Stimulated activated CD4-positive, alpha-beta T cell treated with anti-CD3 and anti-CD28 coated beads, Interleukin-12 subunit alpha, Interleukin-12 subunit beta, amount 100 ng/mL, for 24 hours (primary cell): Measurements from ENCODE around the gene ZGRF1.
"Not testable (repeated sequence)": the region's sequence is repeated elsewhere in the genome, so short reads cannot be mapped to it uniquely, and the experiment has no call there.

Experiments used
- DNase-seq, 2 experiments: peaks; one replicate each; pipeline ENCODE4 v3.0.0-alpha.2; 2020; ENCODE audit warnings: low read depth in 2 of 2

ZGRF1 gene

DNA sequence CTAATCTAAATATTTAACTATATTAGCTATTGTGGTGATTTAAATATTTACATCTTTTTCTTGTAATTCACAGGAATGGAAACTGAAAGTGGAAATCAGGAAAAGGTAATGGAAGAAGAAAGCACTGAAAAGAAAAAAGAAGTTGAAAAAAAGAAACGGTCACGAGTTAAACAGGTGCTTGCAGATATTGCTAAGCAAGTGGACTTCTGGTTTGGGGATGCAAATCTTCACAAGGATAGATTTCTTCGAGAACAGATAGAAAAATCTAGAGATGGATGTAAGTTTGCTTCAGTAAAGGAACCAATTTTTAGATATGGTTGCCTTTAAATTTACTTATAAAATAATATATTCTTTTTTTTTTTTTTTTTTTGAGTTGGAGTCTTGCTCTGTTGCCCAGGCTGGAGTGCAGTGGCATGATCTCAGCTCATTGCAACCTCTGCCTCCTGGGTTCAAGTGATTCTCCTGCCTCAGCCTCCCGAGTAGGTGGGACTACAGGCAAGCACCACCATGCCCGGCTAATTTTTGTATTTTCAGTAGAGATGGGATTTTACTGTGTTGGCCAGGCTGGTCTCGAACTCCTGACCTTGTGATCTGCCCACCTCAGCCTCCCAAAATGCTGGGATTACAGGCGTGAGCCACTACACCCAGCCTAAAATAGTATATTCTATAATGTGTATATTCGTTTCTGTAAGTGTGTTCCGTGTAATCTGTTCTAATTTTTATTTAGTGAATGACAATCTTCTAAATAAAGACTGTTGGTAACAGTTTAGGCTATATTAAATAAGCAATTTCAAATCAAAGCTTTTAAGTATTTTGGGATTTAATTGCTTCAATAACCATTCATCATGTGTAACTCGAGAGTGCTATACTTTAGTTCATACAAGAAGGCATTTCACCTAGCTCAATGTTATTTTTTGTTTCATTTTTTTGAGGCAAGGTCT is 8.2 kb upstream of the ZGRF1 start:
- not testable (repeated sequence) for DNase-seq

DNA sequence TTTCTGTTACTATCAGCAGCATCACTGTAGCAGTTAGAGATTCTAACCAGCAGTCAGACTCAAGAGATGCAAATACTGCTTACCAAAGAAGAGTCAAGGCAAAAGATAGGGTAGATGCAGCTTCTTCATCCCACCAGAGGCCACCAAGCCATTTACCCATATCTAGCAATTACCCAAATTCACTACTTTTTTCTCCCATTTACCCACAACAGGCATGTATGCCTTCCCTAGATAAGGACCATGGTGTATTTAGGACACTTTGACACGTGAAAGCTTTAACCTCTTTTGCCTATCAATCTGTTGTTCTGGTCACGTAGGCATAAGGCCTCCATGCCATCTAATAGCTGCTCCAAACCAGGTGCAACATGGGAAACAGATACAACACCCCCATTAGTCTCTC is 5.8 kb upstream of the ZGRF1 start:
- DNase-seq = no peak

GRCh38 chr4:112637552-112637866 is 800 bp upstream of the ZGRF1 start:
- no peak for DNase-seq

GRCh38 chr4:112633477-112634235 is 3.1 kb downstream of the ZGRF1 start:
- no peak for DNase-seq

GRCh38 chr4:112626228-112626627 is 10.5 kb downstream of the ZGRF1 start:
- no peak for DNase-seq

- no peak for DNase-seq
Measured at GRCh38 chr4:112616984-112617383, 19.7 kb downstream of the ZGRF1 start.

GRCh38 chr4:112612814-112613213 is 23.9 kb downstream of the ZGRF1 start:
- DNase-seq = not testable (repeated sequence)

GRCh38 chr4:112604589-112604988 is 32.1 kb downstream of the ZGRF1 start:
- no peak for DNase-seq

DNA sequence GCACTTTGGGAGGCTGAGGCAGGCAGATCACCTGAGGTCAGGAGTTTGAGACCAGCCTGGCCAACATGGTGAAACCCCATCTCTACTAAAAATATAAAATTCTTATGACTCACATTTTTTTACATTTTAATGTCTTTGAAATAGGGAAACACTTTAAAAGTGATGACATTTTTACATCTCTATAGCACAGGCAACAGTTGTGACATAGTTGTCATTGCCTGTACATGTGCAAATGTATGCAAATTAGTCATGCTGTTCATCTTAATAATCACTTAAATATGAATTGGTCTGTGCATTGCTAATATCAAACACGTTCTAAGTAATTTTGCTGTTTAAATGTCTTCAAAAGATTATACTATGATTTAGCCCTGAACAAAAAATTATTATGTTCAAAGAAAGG is 41.7 kb downstream of the ZGRF1 start:
- DNase-seq = no peak

- no peak for DNase-seq
Measured at GRCh38 chr4:112593438-112594133, 43.1 kb downstream of the ZGRF1 start.

- DNase-seq = no peak
Measured at GRCh38 chr4:112592717-112593116, 44.0 kb downstream of the ZGRF1 start.

DNA sequence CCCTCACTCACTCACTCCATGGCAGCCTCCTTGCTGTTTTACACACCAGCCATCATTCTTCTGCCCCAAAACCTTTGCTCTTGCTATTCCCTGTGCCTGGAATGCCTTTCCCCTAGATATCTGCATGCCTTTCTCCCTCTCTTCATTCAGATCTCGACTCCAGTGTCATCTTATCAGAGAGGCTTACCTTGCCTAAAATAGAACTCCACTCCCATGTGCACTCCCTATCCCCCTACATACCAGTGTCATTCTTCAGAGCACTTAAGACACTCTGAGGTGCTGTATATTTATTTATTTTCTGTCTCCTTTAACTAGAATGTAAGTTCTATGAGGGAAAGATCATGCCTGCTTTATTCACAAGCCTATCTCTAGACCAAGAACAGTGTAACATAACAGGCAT is 45.1 kb downstream of the ZGRF1 start:
- DNase-seq = no peak

GRCh38 chr4:112589206-112589605 is 47.5 kb downstream of the ZGRF1 start:
- DNase-seq = no peak

DNA sequence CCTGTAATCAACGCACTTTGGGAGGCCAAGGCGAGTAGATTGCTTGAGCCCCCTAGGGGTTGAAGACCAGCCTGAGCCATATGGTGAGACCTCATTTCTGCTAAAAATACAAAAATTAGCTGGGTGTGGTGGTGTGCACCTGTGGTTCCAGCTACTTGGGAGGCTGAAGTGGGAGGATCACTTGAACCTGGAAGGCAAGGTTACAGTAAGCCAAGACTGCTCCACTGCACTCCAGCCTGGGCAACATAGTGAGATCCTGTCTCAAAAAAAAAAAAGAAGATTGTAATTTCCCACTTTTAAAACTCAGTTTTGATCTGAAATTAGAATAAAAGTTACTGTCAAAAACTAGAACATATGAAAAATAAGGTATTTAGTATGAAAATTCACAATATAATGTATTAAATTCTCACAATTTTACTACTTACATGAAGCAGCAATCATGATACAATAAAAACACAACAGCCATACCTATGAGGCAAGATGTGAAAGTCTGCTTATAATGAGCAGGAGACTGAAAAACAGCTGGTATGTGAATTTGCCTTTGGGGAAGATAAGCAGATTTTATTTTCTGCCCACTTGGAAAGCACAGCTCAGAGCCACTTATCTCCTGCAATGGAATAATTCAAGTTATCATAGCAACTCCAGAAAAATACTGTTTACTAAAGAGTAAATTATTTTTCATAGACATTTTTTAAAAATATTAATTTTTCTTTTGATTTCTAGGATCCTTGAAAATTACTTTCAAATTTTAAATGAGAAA is 50.6 kb downstream of the ZGRF1 start:
- DNase-seq = no peak

DNA sequence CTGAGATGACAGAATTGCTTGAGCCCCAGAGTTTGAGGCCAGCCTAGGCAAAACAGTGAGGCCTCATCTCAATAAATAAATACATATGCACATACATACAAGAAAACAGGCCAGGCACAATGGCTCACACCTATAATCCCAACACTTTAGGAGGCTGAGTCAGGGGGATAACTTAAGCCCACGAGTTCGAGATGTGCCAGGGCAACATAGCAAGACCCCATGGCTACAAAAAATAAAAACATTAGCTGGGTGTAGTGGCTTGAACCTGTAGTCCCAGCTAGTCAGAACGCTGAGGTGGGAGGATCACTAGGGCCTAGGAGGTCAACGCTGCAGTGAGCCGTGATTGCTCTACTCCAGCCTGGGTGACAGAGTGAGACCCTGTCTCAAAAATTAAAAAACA is 69.2 kb downstream of the ZGRF1 start:
- no peak for DNase-seq

- DNase-seq = no peak
Measured at GRCh38 chr4:112564706-112565270, 71.9 kb downstream of the ZGRF1 start.

DNA sequence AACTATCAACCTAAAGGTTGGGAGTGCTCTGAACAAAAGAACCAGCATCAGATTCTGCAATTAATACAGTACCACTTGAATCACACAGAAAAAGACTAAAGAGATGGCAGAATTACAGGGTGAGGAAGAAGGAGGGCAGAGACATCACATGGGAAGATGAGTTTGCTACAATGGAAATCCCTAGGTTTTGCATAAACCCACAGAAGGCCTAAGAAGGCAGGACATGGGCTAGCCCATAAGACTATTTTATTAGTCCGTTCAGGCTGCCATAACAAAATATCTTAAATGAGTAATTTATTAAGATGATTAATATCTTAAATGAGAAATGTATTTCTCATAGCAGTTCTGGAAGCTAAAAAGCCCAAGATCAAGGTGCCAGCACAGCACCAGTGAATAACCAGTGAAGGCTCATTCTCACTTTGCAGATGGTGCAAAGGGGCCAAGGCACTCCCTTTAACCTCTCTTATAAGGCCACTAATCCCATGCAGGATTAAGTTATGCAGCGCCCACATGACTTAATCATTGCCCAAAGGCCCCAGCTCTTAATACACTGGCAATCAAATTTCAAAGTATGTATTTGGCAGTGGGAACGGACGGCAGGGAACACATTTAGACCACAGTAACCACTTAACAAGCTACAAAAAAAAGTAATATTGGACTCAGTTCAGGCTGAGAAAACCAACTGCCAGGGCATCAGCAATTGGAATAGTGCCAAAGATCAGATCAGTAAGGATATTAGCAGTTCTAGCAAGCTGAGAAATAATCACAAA is 73.1 kb downstream of the ZGRF1 start:
- no peak for DNase-seq

DNA sequence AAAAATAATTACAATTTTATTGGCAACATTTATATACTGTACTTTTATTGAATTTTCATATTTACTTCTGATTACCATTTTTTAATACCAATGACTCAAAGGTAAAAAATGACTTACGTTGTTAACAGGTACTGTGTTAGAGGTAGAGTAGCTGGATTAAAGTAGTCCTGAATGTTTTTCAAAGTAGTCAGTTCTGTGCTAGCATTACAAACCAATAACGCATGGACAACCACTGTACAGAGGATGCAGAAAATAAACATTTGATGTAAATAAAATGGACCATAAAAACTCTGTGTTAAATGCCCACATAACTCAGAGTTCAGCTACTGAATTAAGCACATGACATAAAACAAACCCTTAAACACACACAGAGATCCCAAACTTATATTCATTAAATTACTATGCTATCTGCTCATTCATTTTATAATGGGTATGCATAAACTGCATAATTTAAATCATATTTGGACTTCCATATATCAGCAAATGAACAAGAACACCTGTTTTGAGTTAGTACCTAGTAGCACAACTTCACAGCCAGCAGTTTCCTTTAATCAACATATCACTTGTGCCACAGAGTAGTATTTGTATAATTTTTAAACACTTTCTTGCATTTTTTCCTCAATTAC is 74.3 kb downstream of the ZGRF1 start:
- no peak for DNase-seq

- DNase-seq = no peak
Measured at GRCh38 chr4:112560084-112560483, 76.6 kb downstream of the ZGRF1 start.

GRCh38 chr4:112559053-112559452 is 77.7 kb downstream of the ZGRF1 start:
- no peak for DNase-seq
